ENCODE results near the gene FBXO27. TPM values are rescaled to one million over a fixed set of nuclear protein-coding genes. Genes with fewer than 3 reads are reported as not detected.

FBXO27 gene
- total and polyA plus RNA-seq, 2 of the 13 experiments (the other 11 are each of a cell fraction or from before 2014, with no cell fraction given): 0.15 to 2.8 TPM

DNA sequence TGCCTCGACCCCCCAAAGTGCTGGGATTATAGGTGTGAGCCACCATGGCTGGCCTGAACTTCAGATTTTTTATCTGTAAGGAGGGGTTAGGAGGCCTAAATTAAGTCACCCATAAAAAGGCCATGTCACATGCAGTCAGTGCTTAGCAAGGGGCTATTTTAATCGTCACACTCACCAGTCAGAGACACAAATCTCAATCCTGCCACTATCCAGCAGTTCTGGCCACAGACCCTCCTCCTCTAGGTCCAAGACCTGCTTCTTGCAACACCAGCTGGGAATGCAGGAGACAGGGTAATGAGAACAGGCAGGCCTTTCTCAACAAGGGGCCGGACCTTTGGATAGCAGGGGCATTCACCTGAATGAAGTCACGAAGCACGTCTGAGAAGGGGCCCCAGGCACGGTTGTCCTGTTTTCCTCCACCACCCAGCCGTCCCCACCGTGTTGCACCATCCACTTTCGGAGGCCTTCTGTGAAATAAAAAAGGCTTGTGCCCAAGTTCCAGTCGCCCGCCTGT is 1.4 kb downstream of the FBXO27 start (continued):
- TF ChIP-seq, protein P1, sequence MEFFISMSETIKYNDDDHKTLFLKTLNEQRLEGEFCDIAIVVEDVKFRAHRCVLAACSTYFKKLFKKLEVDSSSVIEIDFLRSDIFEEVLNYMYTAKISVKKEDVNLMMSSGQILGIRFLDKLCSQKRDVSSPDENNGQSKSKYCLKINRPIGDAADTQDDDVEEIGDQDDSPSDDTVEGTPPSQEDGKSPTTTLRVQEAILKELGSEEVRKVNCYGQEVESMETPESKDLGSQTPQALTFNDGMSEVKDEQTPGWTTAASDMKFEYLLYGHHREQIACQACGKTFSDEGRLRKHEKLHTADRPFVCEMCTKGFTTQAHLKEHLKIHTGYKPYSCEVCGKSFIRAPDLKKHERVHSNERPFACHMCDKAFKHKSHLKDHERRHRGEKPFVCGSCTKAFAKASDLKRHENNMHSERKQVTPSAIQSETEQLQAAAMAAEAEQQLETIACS (CRISPR knock-in tag; IDR thresholded peaks at IDR 0.05): no peak
- TF ChIP-seq ERF (CRISPR knock-in tag; IDR thresholded peaks at IDR 0.05): 0 out of 2 replicates have a peak, but pooled peaks have one; percentile 19
- TF ChIP-seq, protein P2, sequence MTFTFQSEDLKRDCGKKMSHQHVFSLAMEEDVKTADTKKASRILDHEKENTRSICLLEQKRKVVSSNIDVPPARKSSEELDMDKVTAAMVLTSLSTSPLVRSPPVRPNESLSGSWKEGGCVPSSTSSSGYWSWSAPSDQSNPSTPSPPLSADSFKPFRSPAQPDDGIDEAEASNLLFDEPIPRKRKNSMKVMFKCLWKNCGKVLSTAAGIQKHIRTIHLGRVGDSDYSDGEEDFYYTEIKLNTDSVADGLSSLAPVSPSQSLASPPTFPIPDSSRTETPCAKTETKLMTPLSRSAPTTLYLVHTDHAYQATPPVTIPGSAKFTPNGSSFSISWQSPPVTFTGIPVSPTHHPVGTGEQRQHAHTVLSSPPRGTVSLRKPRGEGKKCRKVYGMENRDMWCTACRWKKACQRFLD (CRISPR knock-in tag; IDR thresholded peaks at IDR 0.05; ENCODE audit: borderline replicate concordance): no peak
- TF ChIP-seq, protein P3, sequence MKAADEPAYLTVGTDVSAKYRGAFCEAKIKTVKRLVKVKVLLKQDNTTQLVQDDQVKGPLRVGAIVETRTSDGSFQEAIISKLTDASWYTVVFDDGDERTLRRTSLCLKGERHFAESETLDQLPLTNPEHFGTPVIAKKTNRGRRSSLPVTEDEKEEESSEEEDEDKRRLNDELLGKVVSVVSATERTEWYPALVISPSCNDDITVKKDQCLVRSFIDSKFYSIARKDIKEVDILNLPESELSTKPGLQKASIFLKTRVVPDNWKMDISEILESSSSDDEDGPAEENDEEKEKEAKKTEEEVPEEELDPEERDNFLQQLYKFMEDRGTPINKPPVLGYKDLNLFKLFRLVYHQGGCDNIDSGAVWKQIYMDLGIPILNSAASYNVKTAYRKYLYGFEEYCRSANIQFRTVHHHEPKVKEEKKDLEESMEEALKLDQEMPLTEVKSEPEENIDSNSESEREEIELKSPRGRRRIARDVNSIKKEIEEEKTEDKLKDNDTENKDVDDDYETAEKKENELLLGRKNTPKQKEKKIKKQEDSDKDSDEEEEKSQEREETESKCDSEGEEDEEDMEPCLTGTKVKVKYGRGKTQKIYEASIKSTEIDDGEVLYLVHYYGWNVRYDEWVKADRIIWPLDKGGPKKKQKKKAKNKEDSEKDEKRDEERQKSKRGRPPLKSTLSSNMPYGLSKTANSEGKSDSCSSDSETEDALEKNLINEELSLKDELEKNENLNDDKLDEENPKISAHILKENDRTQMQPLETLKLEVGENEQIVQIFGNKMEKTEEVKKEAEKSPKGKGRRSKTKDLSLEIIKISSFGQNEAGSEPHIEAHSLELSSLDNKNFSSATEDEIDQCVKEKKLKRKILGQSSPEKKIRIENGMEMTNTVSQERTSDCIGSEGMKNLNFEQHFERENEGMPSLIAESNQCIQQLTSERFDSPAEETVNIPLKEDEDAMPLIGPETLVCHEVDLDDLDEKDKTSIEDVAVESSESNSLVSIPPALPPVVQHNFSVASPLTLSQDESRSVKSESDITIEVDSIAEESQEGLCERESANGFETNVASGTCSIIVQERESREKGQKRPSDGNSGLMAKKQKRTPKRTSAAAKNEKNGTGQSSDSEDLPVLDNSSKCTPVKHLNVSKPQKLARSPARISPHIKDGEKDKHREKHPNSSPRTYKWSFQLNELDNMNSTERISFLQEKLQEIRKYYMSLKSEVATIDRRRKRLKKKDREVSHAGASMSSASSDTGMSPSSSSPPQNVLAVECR (CRISPR knock-in tag; IDR thresholded peaks at IDR 0.05; ENCODE audit: borderline replicate concordance): peak; percentile 46; the same call in 1 of the 2 replicates
- peak; percentile 28; the same call in 1 of the 2 replicates for TF ChIP-seq ZNF788 (CRISPR knock-in tag; IDR thresholded peaks at IDR 0.05; ENCODE audit: borderline replicate concordance)
- TF ChIP-seq ZNF292 (CRISPR knock-in tag; IDR thresholded peaks at IDR 0.05; ENCODE audit: borderline replicate concordance, low read depth): peak; percentile 35; the same call in 1 of the 2 replicates
- TF ChIP-seq CCAR2 (optimal IDR thresholded peaks at IDR 0.05; ENCODE audit: low read depth, low read length): no peak
- peak; percentile 30; the same call in 1 of the 2 replicates for TF ChIP-seq ZMAT3 (CRISPR knock-in tag; conservative IDR thresholded peaks at IDR 0.05)
- TF ChIP-seq ZNF350 (CRISPR knock-in tag; IDR thresholded peaks at IDR 0.05; ENCODE audit: borderline replicate concordance, low read depth): peak; percentile 36; the same call in 1 of the 2 replicates
- TF ChIP-seq HES4 (CRISPR knock-in tag; IDR thresholded peaks at IDR 0.05; ENCODE audit: borderline replicate concordance): peak; percentile 17; the same call in 1 of the 2 replicates
- peak; percentile 15 for TF ChIP-seq SKI (IDR thresholded peaks at IDR 0.05; ENCODE audit: partially characterized antibody)
- TF ChIP-seq NCOA2 (CRISPR knock-in tag; IDR thresholded peaks at IDR 0.05): 0 out of 2 replicates have a peak, but pooled peaks have one; percentile 15
- TF ChIP-seq, protein P4, sequence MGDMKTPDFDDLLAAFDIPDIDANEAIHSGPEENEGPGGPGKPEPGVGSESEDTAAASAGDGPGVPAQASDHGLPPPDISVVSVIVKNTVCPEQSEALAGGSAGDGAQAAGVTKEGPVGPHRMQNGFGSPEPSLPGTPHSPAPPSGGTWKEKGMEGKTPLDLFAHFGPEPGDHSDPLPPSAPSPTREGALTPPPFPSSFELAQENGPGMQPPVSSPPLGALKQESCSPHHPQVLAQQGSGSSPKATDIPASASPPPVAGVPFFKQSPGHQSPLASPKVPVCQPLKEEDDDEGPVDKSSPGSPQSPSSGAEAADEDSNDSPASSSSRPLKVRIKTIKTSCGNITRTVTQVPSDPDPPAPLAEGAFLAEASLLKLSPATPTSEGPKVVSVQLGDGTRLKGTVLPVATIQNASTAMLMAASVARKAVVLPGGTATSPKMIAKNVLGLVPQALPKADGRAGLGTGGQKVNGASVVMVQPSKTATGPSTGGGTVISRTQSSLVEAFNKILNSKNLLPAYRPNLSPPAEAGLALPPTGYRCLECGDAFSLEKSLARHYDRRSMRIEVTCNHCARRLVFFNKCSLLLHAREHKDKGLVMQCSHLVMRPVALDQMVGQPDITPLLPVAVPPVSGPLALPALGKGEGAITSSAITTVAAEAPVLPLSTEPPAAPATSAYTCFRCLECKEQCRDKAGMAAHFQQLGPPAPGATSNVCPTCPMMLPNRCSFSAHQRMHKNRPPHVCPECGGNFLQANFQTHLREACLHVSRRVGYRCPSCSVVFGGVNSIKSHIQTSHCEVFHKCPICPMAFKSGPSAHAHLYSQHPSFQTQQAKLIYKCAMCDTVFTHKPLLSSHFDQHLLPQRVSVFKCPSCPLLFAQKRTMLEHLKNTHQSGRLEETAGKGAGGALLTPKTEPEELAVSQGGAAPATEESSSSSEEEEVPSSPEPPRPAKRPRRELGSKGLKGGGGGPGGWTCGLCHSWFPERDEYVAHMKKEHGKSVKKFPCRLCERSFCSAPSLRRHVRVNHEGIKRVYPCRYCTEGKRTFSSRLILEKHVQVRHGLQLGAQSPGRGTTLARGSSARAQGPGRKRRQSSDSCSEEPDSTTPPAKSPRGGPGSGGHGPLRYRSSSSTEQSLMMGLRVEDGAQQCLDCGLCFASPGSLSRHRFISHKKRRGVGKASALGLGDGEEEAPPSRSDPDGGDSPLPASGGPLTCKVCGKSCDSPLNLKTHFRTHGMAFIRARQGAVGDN (CRISPR knock-in tag; IDR thresholded peaks at IDR 0.05): peak; percentile 16; the same call in 1 of the 2 replicates
- no peak for TF ChIP-seq TBP (CRISPR knock-in tag; IDR thresholded peaks at IDR 0.05)
- peak; percentile 1 for TF ChIP-seq ZEB1 (IDR thresholded peaks at IDR 0.05; ENCODE audit: insufficient replicate concordance, low read depth)
- TF ChIP-seq ZNF34 (CRISPR knock-in tag; IDR thresholded peaks at IDR 0.05; ENCODE audit: borderline replicate concordance): no peak
- TF ChIP-seq ZBTB1 (CRISPR knock-in tag; IDR thresholded peaks at IDR 0.05; ENCODE audit: borderline replicate concordance): no peak
- TF ChIP-seq MTF1 (CRISPR knock-in tag; IDR thresholded peaks at IDR 0.05): no peak
- TF ChIP-seq ZNF761 (CRISPR knock-in tag; conservative IDR thresholded peaks at IDR 0.05): 0 out of 2 replicates have a peak, but pooled peaks have one; percentile 65
